ENCODE data around the gene ATXN2L.
A peak's percentile ranks its signal among the peaks of the same experiment; 100 is the strongest.
"Not testable (repeated sequence)": the region's sequence is repeated elsewhere in the genome, so short reads cannot be mapped to it uniquely, and the experiment has no call there.

The ATXN2L gene

DNA sequence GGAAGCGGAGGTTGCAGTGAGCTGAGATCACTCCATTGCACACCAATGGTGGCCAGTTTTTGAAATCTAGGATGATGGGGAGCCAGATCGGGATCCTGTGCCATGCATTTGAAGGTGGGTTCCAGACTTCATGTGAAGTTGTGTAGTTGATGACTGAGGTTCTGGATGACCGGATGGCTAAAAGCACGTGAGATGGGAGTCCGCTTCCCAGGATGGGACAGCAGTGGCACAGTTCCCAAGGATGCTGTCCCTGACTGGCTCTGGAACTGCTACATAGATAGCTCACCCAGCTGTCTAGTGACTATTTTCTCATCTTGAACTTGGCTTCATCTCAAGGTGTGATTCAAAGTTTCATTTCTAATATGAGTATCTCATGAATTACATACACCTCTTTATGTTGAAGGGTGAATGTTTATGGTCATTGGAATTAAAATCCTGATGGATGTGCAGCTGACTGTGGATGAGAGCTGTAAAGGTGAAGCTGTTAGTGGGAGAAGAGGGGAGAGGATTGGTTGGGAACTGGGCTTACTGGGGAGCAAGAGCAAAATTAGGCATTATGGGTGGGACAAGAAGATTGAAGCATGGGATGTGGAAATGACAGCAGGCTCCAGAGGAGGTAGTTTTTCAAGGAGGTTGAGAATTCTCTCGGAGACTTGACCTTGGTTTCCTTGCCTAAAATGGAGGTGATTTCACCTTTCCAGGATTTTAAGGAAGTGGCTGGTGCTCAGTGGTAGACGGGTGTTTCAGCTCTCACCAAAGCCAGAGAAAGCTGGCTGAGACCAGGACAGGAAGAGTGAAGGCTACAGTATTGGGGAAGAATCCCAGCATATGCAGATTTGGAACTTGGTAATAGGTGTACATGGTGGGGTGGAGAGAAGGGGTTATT lies 15.1 kb downstream of the ATXN2L start:
- no peak for DNase-seq

DNA sequence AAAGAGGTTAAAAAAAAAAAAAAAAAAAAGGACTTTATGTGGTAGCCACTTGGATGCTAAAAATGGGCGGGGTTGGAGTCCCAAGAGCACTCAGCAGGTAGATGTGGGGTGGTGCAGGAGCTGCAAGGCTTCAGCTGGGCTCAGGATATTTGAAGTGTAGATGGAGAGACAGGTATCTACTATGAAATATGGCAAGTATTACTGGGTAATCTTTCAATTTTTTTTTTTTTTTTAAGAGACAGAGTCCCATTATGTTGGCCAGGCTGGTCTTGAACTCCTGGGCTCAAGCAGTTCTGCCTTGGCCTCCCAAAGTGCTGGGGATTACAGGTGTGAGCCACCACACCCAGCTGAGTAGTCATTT lies 15.7 kb downstream of the ATXN2L start:
- DNase-seq = no peak

DNA sequence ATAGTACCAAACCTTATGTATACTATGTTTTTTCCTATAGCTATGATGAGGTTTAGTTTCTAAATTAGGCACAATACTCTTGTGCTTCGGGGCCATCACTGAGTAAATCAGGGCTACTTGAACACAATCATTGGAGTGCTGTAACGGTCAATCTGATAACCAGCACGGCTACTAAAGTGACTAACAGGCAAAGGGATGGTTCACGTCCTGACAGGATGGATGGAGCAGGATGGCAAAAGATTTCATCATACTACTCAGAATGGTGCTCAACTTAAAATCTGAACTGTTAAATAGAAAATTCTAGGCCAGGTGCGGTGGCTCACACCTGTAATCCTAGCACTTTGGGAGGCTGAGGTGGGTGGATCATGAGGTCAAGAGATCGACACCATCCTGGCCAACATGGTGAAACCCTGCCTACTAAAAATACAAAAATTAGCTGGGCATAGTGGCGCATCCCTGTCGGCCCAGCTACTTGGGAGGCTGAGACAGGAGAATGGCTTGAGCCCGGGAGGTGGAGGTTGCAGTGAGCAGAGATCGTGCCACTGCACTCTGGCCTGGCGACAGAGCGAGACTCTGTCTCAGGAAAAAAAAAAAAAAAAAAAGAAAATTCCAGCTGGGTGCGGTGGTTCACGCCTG lies 16.3 kb downstream of the ATXN2L start:
- no peak for DNase-seq

DNA sequence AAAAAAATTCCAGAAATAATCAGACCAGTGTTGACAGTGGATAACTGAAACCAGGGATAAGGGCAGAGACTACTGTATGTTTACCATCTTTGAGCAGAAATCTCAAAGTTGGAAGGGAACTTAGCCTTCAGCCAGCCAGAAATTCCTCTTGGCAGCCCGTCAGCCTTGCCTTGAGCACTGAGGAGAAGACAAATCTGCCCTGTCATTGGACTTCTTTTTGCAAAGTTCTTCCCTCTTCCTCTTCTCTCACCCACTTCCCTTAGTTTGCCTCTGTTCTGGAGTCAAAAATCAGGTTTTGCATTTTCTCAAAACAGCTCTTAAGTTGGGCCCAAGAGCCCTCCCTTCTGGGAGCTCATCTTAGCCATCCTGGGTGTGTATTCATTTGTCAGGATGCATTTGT lies 17.1 kb downstream of the ATXN2L start:
- DNase-seq = no peak

DNA sequence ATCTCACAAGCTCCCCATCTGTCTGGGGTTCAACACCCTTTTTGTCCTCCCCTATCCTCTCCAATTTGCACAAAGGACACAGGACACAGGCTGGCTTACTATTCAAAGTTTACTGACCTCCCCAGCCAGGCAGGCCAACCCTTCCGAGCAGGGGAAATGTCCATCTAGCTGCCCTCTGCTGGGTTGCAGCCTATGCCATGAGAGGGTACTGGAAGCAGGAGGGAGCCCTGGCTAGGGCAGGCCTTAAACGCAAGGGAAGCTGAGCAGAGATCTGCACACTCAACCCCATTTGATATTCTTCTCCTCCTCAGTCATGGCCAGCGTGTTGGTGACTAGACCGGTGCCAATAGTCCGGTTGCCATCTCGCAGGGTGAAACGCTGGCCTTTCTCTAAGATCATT lies 19.9 kb downstream of the ATXN2L start:
- DNase-seq = no peak

DNA sequence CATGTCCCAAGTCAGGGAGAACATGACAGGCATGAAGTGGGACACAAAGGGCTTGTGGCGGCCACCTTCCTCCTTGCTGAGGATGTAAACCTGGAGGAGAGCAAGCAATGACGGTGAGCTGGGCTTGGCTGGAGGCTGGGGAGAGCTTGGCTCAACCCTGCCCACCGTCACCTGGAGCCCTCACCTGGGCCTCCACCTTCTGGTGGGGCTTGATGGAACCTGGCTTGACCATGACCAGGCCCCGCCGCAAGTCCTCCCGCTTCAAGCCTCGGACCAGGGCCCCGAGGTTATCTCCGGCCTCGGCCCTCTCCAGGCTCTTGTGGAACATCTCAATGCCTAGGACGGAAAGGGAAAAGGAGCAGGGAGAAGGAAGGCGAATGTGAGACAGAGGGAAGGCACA lies 21.0 kb downstream of the ATXN2L start:
- no peak for DNase-seq

DNA sequence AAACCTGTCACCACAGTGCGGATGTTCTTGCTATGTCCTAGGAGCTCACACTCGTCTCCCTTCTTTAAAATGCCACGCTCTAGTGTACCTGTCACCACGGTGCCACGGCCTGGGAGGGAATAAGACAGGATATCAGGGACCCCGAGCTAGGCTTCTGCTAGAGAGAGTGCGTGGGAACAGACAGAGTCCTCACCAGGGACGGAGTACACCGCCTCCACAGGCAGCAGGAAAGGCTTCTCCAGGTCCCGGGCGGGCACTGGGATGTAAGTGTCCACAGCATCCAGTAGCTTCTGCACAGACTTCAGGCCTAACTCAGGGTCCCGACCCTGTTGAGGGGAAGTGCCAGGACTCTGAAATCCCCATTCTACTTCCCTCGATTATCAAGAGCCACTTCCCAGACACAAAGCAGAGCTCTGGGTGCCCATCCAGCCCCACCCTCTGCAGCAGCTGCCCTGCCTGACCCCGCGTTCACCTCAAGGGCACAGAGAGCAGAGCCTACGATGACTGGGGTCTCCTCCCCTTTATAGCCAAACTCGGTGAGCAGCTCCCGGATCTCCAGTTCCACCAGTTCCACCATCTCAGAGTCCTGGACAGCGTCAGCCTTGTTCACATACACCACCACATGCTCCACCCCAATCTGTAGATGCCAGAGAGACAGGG lies 21.6 kb downstream of the ATXN2L start:
- DNase-seq = no peak

DNA sequence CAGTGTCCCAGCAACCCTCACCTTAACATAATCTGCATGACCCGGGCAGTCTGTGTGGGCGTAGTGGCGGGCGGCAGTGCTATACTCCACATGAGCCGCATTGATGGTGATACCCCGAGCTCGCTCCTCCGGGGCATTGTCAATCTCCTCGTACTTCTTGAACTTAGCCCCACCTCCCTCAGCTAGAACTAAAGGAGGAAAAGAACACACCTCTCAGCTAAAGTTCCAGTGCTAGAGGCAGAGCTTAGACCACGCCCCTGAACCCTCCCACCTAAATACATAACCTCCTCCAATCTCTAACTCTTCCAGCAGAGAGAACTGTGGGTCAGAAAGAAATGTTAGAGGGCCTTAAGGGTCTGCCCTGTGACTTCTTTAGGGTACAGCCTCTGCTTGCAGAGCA lies 22.5 kb downstream of the ATXN2L start:
- DNase-seq = peak; percentile 36

DNA sequence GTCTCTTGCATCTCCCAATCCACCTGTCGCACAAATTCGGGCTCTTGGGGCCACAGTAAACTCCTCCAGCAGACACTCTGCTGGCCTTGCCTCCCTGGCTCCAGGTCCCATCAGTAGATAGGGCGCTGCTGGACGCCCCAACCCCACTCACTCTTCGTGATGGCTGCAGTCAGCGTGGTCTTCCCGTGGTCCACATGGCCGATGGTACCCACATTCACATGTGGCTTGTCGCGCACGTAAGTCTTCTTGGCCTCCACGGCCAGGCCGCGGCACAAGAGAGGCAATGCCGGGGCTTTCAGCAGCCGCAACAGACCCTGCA lies 22.9 kb downstream of the ATXN2L start:
- DNase-seq = no peak

DNA sequence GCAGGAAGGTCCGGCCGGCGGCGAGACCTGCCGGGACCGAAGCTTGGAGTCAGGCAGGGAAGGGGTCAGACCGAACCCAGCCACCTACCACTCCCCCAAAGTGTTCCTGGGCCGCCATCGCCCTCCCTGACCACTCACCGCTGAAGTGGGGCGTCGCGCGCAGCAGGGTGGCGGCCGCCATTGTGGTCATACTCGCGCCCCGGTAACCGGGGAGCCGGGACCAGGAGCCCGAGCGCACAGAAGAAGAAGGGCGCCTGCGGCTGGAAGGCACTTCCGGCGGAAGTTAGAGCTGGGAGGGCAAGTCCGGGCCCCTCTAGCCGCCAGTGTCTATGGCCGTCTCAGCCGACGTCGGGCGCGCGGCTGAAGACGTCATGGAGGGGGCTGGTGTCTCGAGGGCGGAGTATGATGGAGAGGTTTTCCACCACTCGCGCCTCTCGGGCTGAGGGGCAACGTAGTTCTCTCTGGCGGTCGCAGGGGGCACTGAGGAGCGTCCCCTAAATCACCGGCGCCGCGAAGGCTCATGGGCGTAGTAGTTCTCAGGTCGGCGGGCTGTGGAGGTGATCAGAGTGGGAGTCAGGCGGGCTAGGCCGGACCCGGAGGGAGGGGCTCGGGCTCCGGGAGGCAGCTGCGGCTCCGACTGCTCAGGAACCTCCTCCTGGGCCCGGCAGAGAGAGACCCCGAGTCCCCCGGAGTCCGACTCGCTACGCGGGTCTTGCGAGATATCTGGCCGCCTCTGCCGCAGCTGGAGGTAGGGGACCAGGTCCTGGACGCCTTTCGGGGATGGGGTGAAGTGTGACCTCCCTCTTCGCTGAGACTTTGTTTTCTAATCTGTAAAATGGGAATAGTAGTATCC lies 23.5 kb downstream of the ATXN2L start, which contains the start of gene TUFM:
TUFM (minus strand) TSS at position 269 of the 853 bp plus-strand sequence; CDS start at position 190, 79 bp downstream.
- peak; percentile 99 for DNase-seq

DNA sequence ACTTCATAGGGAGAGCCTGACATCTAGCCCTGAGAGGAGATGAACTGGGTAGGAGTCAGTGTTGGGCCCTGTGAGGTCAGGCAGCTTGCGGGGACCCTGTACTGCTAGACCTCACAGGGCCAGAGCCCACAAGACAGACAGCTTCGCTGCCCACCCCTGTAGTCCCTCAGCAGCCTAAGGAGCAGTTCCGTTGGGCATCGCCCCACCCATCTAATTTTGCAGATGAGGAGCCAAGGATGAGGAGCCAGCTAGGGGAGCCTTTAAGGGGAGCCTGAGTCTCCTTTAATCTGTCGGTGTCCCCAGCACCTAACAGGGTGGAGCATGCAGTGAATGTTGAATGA lies 24.1 kb downstream of the ATXN2L start:
- no peak for DNase-seq

DNA sequence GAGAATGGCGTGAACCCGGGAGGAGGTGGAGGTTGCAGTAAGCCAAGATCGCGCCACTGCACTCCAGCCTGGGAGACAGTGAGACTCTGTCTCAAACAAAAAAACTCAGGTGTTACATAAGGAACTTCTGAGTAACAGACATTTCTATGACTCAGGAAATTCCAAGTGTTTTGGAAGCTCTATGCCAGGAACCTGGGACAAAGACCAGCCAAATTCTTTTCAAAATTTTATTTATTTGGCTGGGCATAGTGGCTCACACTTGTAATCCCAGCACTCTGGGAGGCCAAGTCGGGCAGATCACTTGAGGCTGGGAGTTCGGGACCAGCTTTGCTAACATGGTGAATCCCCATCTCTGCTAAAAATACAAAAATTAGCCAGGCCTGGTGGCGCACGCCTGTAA lies 35.6 kb downstream of the ATXN2L start:
- no peak for DNase-seq

DNA sequence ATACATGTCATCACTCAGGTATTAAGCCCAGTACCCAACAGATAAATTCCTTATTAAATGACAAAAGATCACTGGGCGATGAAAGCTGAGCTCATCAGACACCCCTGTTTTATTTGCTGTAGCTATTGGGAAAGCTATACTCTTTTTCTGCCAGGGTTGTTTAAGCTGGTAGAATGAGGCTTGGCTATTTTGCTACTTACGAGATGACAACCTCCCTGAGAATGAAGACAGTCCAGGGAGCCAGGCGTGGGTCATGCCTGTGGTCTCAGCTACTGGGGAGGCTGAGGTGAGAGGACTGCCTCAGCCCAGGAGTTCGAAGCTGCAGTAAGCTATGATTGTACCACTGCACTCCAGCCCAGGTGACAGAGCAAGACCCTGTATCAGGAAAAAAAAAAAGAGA lies 36.5 kb downstream of the ATXN2L start:
- DNase-seq = no peak

DNA sequence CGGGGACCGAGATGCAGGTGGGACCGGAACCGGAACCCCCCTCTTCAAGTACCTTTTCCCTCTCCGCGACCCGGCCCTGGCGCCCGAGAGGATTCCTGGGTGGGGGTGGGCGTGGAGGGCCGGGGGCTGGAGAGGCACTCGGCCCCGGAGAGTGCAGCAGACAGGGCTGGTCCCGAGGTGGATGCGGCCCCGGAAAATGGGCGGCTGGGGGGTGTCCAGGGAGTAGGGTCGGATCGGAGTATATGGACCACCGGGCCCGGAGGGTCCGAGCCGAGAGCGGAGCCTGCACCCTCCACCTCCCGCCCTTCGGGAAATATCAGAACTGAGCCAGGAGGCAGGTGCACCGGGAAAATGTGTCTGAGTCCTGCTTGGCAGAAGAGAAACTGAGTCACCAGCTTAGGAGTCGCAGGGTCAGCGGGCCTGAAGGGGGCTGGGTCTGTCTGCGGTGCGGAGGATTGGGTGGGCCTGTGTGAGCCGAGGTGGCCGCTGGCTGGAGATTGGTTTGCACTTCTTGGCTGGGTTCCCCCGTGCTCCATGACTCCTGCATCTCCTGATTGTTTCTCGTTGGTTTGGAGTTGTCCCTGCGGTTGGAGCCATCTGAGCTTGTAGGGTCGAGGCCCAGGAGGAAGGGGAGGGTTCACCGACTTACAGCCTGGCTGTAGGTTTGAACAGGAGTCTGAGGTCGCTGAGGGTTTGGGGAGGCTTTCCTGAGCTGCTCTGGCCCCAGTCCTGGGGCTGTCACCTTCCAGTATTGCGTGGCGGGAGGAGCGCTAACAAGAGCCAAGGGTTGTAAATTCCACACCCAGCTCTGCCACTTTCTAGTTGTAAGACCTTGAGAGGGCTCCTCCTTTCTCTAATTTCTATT lies 41.4 kb downstream of the ATXN2L start:
- peak; percentile 31 for DNase-seq

DNA sequence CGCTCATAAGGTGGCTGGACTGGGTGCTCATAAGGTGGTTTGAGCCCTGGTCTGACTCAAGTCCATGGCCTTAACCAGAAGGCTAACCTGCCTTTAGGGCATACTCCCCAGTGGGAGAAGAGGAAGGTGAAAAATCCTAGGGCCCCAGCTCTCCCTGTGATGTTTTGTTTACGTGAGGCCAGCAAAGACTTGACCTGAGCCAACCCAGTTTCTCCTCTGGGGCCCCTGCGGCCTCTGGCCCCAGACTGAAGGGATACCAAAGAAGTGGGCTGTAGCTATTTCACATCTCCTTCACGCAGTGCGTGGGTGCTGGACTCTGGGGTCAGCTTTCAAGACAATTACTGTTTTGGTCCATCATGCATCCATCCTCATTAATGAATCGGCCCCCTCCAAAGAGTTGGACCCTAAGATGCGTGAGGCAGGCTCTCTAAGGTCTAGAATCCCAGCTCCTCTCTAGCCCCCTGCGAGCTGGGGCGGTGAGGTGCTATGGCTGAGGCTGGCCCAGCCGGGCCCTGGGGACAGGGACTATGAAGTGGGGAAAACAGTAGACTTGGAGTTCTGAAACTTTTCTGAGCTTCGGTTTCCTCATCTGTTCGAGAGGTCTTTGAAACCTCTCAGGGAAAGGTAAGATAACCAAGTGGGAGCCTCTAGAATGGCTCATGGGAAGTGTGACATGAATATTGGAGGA lies 42.3 kb downstream of the ATXN2L start:
- DNase-seq = no peak

DNA sequence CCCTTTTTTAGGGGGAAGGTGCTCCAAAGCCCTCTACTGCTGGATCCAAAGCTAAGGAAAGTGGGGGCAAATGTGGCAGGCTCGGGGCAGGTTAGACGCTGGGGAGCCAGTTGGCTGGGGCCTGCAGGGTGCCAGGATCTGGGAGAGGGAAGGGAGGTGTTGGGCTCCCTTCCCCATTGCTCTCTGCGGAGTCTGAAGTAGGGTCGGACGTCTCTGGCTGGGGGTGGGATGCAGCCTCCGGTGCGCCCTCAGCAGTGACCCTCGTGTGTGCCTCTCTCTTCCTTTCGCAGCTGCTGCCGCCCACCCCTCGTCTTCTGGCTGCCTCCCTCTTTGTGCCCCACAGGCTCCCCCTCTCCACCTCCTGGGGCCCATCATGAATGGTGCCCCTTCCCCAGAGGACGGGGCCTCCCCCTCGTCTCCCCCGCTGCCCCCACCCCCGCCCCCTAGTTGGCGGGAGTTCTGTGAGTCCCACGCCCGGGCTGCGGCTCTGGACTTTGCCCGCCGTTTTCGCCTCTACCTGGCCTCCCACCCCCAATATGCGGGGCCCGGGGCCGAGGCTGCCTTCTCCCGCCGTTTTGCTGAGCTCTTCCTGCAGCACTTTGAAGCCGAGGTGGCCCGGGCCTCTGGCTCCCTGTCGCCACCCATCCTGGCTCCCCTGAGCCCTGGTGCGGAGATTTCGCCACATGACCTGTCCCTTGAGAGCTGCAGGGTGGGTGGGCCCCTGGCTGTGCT lies 43.1 kb downstream of the ATXN2L start:
- no peak for DNase-seq

DNA sequence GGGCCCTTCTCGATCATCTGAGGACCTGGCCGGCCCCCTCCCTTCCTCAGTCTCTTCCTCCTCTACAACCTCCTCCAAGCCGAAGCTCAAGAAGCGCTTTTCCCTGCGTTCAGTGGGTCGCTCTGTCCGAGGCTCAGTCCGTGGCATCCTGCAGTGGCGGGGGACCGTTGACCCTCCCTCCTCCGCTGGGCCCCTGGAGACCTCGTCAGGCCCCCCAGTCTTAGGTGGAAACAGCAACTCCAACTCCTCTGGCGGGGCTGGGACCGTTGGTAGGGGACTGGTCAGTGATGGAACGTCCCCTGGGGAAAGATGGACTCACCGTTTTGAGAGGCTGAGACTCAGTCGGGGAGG lies 43.6 kb downstream of the ATXN2L start:
- DNase-seq = no peak

DNA sequence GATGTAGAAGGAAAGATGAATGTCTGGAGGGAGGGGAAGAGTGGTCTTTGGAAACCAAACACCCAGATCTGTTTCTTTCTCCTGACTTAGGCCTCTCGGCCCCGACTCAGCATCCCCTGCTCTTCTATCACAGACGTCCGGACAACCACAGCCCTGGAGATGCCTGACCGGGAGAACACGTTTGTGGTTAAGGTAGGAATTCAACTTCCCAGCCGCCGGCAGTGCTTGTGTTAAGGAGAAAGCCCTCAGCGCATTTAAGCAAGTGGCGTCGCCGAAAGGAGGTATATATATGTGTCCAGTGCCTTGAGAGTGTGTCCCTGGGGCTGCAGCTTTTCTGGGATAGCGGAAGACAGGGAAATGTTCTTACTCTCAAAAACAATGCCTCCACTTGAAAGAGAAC lies 44.4 kb downstream of the ATXN2L start:
- no peak for DNase-seq

DNA sequence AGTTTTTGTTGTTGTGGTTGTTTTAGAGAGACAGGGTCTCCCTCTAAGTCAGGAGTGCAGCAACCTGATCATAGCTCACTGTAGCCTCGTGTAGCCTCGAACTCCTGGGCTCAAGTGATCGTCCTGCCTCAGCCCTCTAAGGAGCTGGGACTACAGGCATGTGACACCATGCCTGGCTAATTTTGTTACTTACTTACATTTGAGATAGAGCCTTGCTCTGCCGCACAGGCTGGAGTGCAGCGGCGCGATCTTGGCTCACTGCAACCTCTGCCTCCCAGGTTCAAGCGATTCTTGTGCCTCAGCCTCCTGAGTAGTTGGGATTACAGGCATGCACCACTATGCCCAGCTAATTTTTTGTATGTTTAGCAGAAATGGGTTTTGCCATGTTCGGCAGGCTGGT lies 44.8 kb downstream of the ATXN2L start:
- not testable (repeated sequence) for DNase-seq

DNA sequence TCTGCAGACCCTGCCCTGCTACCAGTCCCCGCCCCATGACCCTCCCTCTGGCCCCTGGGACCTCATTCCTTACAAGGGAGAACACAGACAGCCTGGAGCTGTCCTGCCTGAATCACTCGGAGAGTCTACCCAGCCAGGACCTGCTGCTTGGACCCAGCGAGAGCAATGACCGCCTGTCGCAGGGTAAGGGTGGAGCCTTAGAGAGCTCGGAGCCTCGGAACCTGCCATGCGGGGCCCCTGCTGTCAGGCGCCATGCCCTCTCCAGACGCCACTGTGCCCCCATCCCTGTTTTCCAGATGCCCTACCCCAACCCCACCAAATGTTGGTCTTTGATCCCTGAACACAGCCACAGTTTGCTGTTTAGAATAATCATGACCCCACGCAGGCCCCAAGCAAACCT lies 46.4 kb downstream of the ATXN2L start:
- no peak for DNase-seq

DNA sequence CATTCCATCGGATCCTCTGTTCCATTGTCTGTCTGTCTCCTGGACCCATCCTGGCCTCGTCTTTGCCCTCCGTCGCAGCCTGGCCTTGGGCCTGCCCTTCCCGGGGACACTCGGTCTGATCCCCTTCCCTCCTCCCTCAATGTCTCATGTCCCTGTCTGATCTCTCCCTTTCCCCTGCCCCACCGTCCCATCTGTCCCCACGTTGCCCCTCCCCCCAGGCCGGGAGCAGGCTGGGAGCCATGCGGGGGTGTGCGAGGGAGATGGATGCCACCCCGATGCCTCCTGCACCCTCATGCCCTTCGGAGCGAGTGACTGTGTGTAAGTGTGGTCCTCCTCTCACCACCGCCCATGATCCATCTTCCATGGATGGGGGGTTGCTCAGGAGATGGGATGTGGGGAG lies 50.2 kb downstream of the ATXN2L start:
- DNase-seq = no peak

Data from CD4-positive, alpha-beta T cell treated with Interleukin-17A for 1 hour (primary cell).